H1 (cell line): ENCODE data around the gene NDUFB10. TPM values are rescaled to one million over a fixed set of nuclear protein-coding genes. Genes with fewer than 3 reads are reported as not detected.

ENCODE experiments used
- CEBPB ChIP-seq: IDR thresholded peaks from 2 replicates; pipeline ENCODE4 v1.6.1; 2012; ENCODE audit warnings: low read depth, low read length
- CTBP2 ChIP-seq: IDR thresholded peaks from 2 replicates; pipeline ENCODE4 v1.7.0; 2011; ENCODE audit warnings: borderline replicate concordance, mild to moderate bottlenecking, moderate library complexity, mixed read lengths, low read length; ENCODE audit not compliant: insufficient read depth, insufficient read length
- EP300 ChIP-seq, 2 experiments: IDR thresholded peaks; 1 replicate in 1 of 2; 2 replicates in 1 of 2; pipeline ENCODE4 v1.6.1; 2011 to 2012; ENCODE audit warnings: low read depth in 2 of 2, low read length in 2 of 2, mild to moderate bottlenecking in 2 of 2, borderline replicate concordance in 1 of 2, inconsistent platforms in 1 of 2, moderate library complexity in 1 of 2
- FOSL1 ChIP-seq: IDR thresholded peaks from 2 replicates; pipeline ENCODE4 v1.6.1; 2011; ENCODE audit warnings: mild to moderate bottlenecking, low read depth, low read length, moderate library complexity; ENCODE audit not compliant: insufficient read depth
- KDM4A ChIP-seq: IDR thresholded peaks from one replicate; pipeline ENCODE4 v1.7.1; 2012; ENCODE audit warnings: low read depth, mild to moderate bottlenecking, moderate library complexity, low read length, inconsistent platforms; ENCODE audit not compliant: severe bottlenecking
- MAX ChIP-seq: IDR thresholded peaks from 2 replicates; pipeline ENCODE4 v1.6.1; 2012; ENCODE audit warnings: inconsistent platforms
- RAD21 ChIP-seq, 2 experiments: IDR thresholded peaks in 1 of 2; conservative IDR thresholded peaks in 1 of 2; 2 replicates each; pipeline ENCODE4 v1.6.1; 2011; ENCODE audit warnings: low read depth in 2 of 2, low read length in 2 of 2, improper control_type of control experiment in 1 of 2, inconsistent platforms in 1 of 2, mild to moderate bottlenecking in 1 of 2, moderate library complexity in 1 of 2
- RBBP5 ChIP-seq: IDR thresholded peaks from 2 replicates; pipeline ENCODE4 v1.7.1; 2012; ENCODE audit warnings: low read depth, mild to moderate bottlenecking, inconsistent platforms, low read length, moderate library complexity, borderline replicate concordance
- polyA plus RNA-seq, 7 experiments: library from polyadenylated mRNA; depleted of rRNA in 3 of 7; stranded (reverse) in 5 of 7; unstranded in 2 of 7; fragments of >200 nt in 5 of 7; fragments of 200-250 nt in 2 of 7; gene quantifications; 1 replicate in 5 of 7; 2 replicates in 1 of 7; 4 replicates in 1 of 7; pipeline versions ENCODE4 v1.2.1 to v1.2.3, GENCODE V29; 2011 to 2013; ENCODE audit warnings: missing spikeins in 2 of 7, mixed read lengths in 2 of 7
- total RNA-seq: library from RNA; stranded (reverse); fragmentation: NEBNext Ultra II Directional; extraction: Animal tissue kit (Norgen Biotek cat#: 25700); gene quantifications from 2 replicates; pipeline ENCODE4 v1.2.1, GENCODE V29; 2021
- TF ChIP-seq, protein P1 (sequence below): fragments of 300-600 bp; sonication (generic); IDR thresholded peaks from 2 replicates; pipeline ENCODE4 v1.7.1; 2012; ENCODE audit warnings: low read length, moderate library complexity, mild to moderate bottlenecking, inconsistent platforms; ENCODE audit not compliant: insufficient replicate concordance

Gene NDUFB10
- total and polyA plus RNA-seq, 2 of the 8 experiments (the other 6 are each of a cell fraction or from before 2014, with no cell fraction given), result 183 to 194 TPM

DNA sequence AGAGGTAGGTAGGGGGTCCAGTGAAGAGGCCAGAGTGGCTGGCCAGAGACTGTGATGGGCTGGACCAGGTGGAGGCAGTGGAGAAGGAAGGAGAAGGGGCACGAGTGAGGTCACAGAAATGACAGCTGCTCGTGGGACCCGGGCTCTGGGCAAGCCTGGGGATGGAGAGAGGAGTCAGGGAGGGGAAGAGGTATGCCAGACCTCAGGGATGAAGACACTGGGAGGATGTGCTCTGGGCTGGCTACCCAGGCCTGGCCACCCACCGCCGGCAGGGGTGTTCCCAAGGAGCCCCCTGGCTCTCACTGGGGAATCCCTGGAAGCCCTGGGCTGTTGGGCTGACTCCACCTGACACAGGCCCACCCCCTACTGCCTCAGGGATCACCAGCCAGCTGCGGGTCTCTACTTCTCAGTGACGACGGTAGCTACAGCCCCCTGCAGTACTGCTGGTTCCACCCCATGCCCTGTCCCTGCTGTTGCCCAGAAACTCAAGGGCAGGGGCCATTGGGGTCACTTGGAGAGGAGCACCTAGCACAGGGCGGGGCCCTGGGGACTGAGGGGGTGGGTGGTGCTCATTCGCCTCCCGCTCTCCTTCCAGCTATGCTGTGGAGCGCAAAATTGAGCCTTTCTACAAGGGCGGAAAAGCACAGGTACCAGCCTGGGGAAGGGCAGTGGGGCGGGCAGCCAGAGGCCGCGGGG, 14.3 kb downstream of the NDUFB10 start (continued):
- TF ChIP-seq, protein P1, sequence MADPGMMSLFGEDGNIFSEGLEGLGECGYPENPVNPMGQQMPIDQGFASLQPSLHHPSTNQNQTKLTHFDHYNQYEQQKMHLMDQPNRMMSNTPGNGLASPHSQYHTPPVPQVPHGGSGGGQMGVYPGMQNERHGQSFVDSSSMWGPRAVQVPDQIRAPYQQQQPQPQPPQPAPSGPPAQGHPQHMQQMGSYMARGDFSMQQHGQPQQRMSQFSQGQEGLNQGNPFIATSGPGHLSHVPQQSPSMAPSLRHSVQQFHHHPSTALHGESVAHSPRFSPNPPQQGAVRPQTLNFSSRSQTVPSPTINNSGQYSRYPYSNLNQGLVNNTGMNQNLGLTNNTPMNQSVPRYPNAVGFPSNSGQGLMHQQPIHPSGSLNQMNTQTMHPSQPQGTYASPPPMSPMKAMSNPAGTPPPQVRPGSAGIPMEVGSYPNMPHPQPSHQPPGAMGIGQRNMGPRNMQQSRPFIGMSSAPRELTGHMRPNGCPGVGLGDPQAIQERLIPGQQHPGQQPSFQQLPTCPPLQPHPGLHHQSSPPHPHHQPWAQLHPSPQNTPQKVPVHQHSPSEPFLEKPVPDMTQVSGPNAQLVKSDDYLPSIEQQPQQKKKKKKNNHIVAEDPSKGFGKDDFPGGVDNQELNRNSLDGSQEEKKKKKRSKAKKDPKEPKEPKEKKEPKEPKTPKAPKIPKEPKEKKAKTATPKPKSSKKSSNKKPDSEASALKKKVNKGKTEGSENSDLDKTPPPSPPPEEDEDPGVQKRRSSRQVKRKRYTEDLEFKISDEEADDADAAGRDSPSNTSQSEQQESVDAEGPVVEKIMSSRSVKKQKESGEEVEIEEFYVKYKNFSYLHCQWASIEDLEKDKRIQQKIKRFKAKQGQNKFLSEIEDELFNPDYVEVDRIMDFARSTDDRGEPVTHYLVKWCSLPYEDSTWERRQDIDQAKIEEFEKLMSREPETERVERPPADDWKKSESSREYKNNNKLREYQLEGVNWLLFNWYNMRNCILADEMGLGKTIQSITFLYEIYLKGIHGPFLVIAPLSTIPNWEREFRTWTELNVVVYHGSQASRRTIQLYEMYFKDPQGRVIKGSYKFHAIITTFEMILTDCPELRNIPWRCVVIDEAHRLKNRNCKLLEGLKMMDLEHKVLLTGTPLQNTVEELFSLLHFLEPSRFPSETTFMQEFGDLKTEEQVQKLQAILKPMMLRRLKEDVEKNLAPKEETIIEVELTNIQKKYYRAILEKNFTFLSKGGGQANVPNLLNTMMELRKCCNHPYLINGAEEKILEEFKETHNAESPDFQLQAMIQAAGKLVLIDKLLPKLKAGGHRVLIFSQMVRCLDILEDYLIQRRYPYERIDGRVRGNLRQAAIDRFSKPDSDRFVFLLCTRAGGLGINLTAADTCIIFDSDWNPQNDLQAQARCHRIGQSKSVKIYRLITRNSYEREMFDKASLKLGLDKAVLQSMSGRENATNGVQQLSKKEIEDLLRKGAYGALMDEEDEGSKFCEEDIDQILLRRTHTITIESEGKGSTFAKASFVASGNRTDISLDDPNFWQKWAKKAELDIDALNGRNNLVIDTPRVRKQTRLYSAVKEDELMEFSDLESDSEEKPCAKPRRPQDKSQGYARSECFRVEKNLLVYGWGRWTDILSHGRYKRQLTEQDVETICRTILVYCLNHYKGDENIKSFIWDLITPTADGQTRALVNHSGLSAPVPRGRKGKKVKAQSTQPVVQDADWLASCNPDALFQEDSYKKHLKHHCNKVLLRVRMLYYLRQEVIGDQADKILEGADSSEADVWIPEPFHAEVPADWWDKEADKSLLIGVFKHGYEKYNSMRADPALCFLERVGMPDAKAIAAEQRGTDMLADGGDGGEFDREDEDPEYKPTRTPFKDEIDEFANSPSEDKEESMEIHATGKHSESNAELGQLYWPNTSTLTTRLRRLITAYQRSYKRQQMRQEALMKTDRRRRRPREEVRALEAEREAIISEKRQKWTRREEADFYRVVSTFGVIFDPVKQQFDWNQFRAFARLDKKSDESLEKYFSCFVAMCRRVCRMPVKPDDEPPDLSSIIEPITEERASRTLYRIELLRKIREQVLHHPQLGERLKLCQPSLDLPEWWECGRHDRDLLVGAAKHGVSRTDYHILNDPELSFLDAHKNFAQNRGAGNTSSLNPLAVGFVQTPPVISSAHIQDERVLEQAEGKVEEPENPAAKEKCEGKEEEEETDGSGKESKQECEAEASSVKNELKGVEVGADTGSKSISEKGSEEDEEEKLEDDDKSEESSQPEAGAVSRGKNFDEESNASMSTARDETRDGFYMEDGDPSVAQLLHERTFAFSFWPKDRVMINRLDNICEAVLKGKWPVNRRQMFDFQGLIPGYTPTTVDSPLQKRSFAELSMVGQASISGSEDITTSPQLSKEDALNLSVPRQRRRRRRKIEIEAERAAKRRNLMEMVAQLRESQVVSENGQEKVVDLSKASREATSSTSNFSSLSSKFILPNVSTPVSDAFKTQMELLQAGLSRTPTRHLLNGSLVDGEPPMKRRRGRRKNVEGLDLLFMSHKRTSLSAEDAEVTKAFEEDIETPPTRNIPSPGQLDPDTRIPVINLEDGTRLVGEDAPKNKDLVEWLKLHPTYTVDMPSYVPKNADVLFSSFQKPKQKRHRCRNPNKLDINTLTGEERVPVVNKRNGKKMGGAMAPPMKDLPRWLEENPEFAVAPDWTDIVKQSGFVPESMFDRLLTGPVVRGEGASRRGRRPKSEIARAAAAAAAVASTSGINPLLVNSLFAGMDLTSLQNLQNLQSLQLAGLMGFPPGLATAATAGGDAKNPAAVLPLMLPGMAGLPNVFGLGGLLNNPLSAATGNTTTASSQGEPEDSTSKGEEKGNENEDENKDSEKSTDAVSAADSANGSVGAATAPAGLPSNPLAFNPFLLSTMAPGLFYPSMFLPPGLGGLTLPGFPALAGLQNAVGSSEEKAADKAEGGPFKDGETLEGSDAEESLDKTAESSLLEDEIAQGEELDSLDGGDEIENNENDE, result no peak
- TF ChIP-seq CEBPB (no peak), KDM4A (no peak), RBBP5 (no peak), RAD21 (IDR thresholded peaks at IDR 0.05 in 1 of 2, conservative IDR thresholded peaks at IDR 0.05 in 1 of 2; ENCODE audit: low read depth in 2 of 2, low read length in 2 of 2) (no peak), EP300 (IDR thresholded peaks at IDR 0.05; ENCODE audit: borderline replicate concordance in 1 of 2, low read depth in 2 of 2, low read length in 2 of 2) (no peak), CTBP2 (no peak), FOSL1 (no peak), MAX (no peak)
